T-cell (primary cell): ENCODE measurements around the gene SYT2. TPM values are rescaled to one million over a fixed set of nuclear protein-coding genes. Genes with fewer than 3 reads are reported as not detected.
"Not testable (repeated sequence)": the region's sequence is repeated elsewhere in the genome, so short reads cannot be mapped to it uniquely, and the experiment has no call there.

Experiments used
- ATAC-seq, 4 experiments: fragments of 200-7000 bp in 3 of 4; fragments of 150-1000 bp in 1 of 4; cut with Tn5 transposase; replicated peaks in 1 of 4; 1 replicate in 3 of 4; 2 replicates in 1 of 4; pipeline ENCODE4 v1.10.0; 2021; ENCODE audit warnings: moderate library complexity in 3 of 4, mild to moderate bottlenecking in 2 of 4, moderate number of reproducible peaks in 1 of 4
- CTCF ChIA-PET, 2 donors: fragments of 300-600 bp; sonication (Branson Sonifier 250); formaldehyde crosslinking; loops; one replicate each; lab custom pipeline; 2022; ENCODE audit warnings: antibody characterized with exemption in 2 of 2; lab: Charles Lee
- POLR2A ChIA-PET, 2 donors: fragments of 300-600 bp; sonication (Branson Sonifier 250); formaldehyde crosslinking; loops; one replicate each; lab custom pipeline; 2022; ENCODE audit warnings: antibody characterized with exemption in 2 of 2; lab: Charles Lee
- DNase-seq, 35 experiments: peaks; one replicate each; pipeline versions ENCODE4 v3.0.0 to v3.0.0-alpha.2; 2013 to 2023
- H3K27ac ChIP-seq: one replicate; pipeline ENCODE4 v1.5.1; 2013; ENCODE audit warnings: low read length
- H3K27me3 ChIP-seq, 2 experiments: replicated peaks in 1 of 2; 1 replicate in 1 of 2; 2 replicates in 1 of 2; pipeline versions ENCODE4 v1.6.1 to v1.7.0; 2013; ENCODE audit warnings: low read length in 1 of 2, mixed read lengths in 1 of 2; ENCODE audit not compliant: control insufficient read depth in 2 of 2, insufficient read depth in 2 of 2; ENCODE audit errors: extremely low read depth in 1 of 2
- H3K36me3 ChIP-seq, 2 donors: 1 replicate in 1 of 2; 2 replicates in 1 of 2; pipeline versions ENCODE4 v1.6.1 to v1.7.0; 2013; ENCODE audit warnings: low read length in 1 of 2; ENCODE audit not compliant: control insufficient read depth in 2 of 2, insufficient read depth in 1 of 2; ENCODE audit errors: extremely low read depth in 1 of 2
- H3K4me1 ChIP-seq, 2 experiments: 1 replicate in 1 of 2; 2 replicates in 1 of 2; pipeline versions ENCODE4 v1.6.1 to v1.7.0; 2013; ENCODE audit warnings: low read length in 2 of 2, mixed read lengths in 1 of 2; ENCODE audit not compliant: insufficient read depth in 2 of 2, control insufficient read depth in 1 of 2; ENCODE audit errors: extremely low read depth in 1 of 2
- H3K4me3 ChIP-seq, 2 donors: 1 replicate in 1 of 2; 2 replicates in 1 of 2; pipeline versions ENCODE4 v1.5.1 to v1.7.0; 2013; ENCODE audit warnings: mild to moderate bottlenecking in 2 of 2, low read length in 1 of 2, moderate library complexity in 1 of 2; ENCODE audit not compliant: control insufficient read depth in 1 of 2; ENCODE audit errors: extremely low read depth in 1 of 2
- H3K9me3 ChIP-seq: 2 replicates; pipeline ENCODE4 v1.7.0; 2013
- H3K27ac Mint-ChIP-seq, 2 donors: one replicate each; pipeline ENCODE4 v1.8.0; 2020 to 2021; ENCODE audit warnings: mild to moderate bottlenecking in 2 of 2, mixed read lengths in 2 of 2
- H3K27me3 Mint-ChIP-seq, 2 donors: one replicate each; pipeline ENCODE4 v1.8.0; 2021 to 2022; ENCODE audit warnings: mixed read lengths in 2 of 2
- H3K36me3 Mint-ChIP-seq: one replicate; pipeline ENCODE4 v1.8.0; 2021; ENCODE audit warnings: mixed read lengths
- H3K4me1 Mint-ChIP-seq, 3 donors: one replicate each; pipeline ENCODE4 v1.8.0; 2020 to 2022; ENCODE audit warnings: mixed read lengths in 3 of 3, mild to moderate bottlenecking in 1 of 3
- H3K4me3 Mint-ChIP-seq, 3 donors: one replicate each; pipeline ENCODE4 v1.8.0; 2020 to 2022; ENCODE audit warnings: mild to moderate bottlenecking in 3 of 3, mixed read lengths in 3 of 3, moderate library complexity in 3 of 3
- H3K9me3 Mint-ChIP-seq, 3 donors: one replicate each; pipeline ENCODE4 v1.8.0; 2020 to 2022; ENCODE audit warnings: mixed read lengths in 3 of 3
- WGBS: methylation state at CpG from one replicate; pipeline ENCODE4 v1.1.5; 2013; ENCODE audit warnings: missing lambda C conversion rate; ENCODE audit not compliant: insufficient coverage; 5-methylcytosine and 5-hydroxymethylcytosine counted together
- total RNA-seq, 35 experiments: library from RNA in 6 of 35; stranded (reverse) in 6 of 35; fragments of 120-200 nt in 1 of 35; gene quantifications; one replicate each; pipeline versions ENCODE4 v1.2.1 to v1.2.4 and lab custom pipeline; 2013 to 2026

Gene SYT2
- total RNA-seq, 5 donors from 2014 or later (not counting 1 experiment from before 2014, with no cell fraction given), result 0.03 to 0.07 (median 0.06) TPM; not detected in 2

GRCh38 chr1:202745323-202745888, 35.2 kb upstream of the SYT2 start:
- Mint-ChIP-seq H3K4me1 (no peaks in the 10 kb centered on the region), H3K9me3 (peaks cover 4 to 6% (median 5%) of the 10 kb centered on the region in 3 donors), H3K27ac (no peak overlapping the region), H3K4me3 (no peak overlapping the region), H3K36me3 (peaks cover 71% of the 10 kb centered on the region), H3K27me3 (no peaks in the 10 kb centered on the region)
- Histone ChIP-seq H3K27ac (no peak overlapping the region), H3K4me1 (no peaks in the 10 kb centered on the region), H3K27me3 (no peaks in the 10 kb centered on the region), H3K36me3 (peaks cover 11 to 62% of the 10 kb centered on the region in 2 donors), H3K4me3 (no peak overlapping the region), H3K9me3 (no peaks in the 10 kb centered on the region)
- no peak for ATAC-seq
- no CpG with 5 or more reads among the region's 3 CpGs for WGBS
- no peak for DNase-seq
- CTCF ChIA-PET, result interaction anchor here in 1 of 2 donors (1.4 kb wide), 1 partner anchor 254 kb away, joined by 3 read pairs; no protein-coding TSS in a partner anchor
- POLR2A ChIA-PET, result no interaction called here

GRCh38 chr1:202744770-202745169, 34.5 kb upstream of the SYT2 start:
- peaks cover 71% of the 10 kb centered on the region for H3K36me3 Mint-ChIP-seq
- H3K4me3 Mint-ChIP-seq, H3K4me1 Mint-ChIP-seq, H3K4me1 ChIP-seq, H3K4me3 ChIP-seq, ATAC-seq, H3K27me3 ChIP-seq, H3K27ac Mint-ChIP-seq, H3K27me3 Mint-ChIP-seq, H3K27ac ChIP-seq, DNase-seq, POLR2A ChIA-PET, H3K9me3 Mint-ChIP-seq, H3K9me3 ChIP-seq: not testable (repeated sequence)
- no CpG with 5 or more reads among the region's 3 CpGs for WGBS
- CTCF ChIA-PET, result interaction anchor here in 1 of 2 donors (1.4 kb wide), 1 partner anchor 255 kb away, joined by 3 read pairs; no protein-coding TSS in a partner anchor
- peaks cover 11 to 62% of the 10 kb centered on the region in 2 donors for H3K36me3 ChIP-seq

GRCh38 chr1:202742496-202742895, 32.2 kb upstream of the SYT2 start:
- DNase-seq (no peak), ATAC-seq (no peak)
- Histone ChIP-seq H3K4me3 (no peak overlapping the region), H3K4me1 (no peaks in the 10 kb centered on the region), H3K27me3 (no peaks in the 10 kb centered on the region), H3K9me3 (no peaks in the 10 kb centered on the region), H3K36me3 (peaks cover 6 to 57% of the 10 kb centered on the region in 2 donors), H3K27ac (no peak overlapping the region)
- ChIA-PET POLR2A (interaction anchor here in 1 of 2 donors (1.1 kb wide), 1 partner anchor 8 kb away, joined by 5 read pairs; no protein-coding TSS in a partner anchor), CTCF (no interaction called here)
- Mint-ChIP-seq H3K4me3 (no peak overlapping the region), H3K4me1 (no peaks in the 10 kb centered on the region), H3K27ac (no peak overlapping the region), H3K36me3 (peaks cover 63% of the 10 kb centered on the region), H3K27me3 (no peaks in the 10 kb centered on the region), H3K9me3 (peaks cover 4 to 6% (median 5%) of the 10 kb centered on the region in 3 donors)
- WGBS, result 95% methylated on average over 6 of the region's 6 CpGs

GRCh38 chr1:202733251-202733650, 23.0 kb upstream of the SYT2 start:
- no peak overlapping the region for H3K4me3 Mint-ChIP-seq
- no peaks in the 10 kb centered on the region for H3K27me3 Mint-ChIP-seq
- peaks cover 70% of the 10 kb centered on the region for H3K36me3 Mint-ChIP-seq
- 97% methylated on average over 10 of the region's 10 CpGs for WGBS
- no peaks in the 10 kb centered on the region for H3K27me3 ChIP-seq
- no peaks in the 10 kb centered on the region for H3K9me3 Mint-ChIP-seq
- CTCF ChIA-PET, result no interaction called here
- H3K4me3 ChIP-seq, result no peak overlapping the region
- no peaks in the 10 kb centered on the region for H3K4me1 ChIP-seq
- POLR2A ChIA-PET, result no interaction called here
- H3K27ac ChIP-seq, result no peak overlapping the region
- no peak overlapping the region for H3K27ac Mint-ChIP-seq
- DNase-seq (no peak), ATAC-seq (no peak)
- H3K36me3 ChIP-seq, result peaks cover 12 to 80% of the 10 kb centered on the region in 2 donors
- no peaks in the 10 kb centered on the region for H3K4me1 Mint-ChIP-seq
- H3K9me3 ChIP-seq, result no peaks in the 10 kb centered on the region

DNA sequence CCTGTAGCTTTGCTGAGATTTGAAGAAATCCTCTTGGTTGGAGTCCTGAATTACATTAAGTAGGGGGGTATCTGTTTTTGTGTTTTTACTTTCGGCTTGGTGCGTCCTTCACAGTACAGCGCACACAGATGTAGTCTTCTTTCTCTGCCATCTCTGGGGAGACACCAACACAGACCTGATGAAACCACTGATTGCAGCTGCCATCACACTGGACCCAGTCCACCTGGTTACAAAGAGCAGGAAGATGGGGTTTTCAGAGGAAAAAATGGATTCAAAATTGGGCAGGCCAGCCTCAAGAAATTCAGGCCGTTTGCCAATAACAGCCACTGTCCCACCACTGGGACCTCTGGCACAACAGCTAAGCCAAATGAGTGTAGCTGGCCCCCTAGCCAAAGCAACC, 18.7 kb upstream of the SYT2 start:
- Mint-ChIP-seq H3K27ac (no peak overlapping the region), H3K9me3 (no peaks in the 10 kb centered on the region), H3K4me3 (no peak overlapping the region), H3K27me3 (no peaks in the 10 kb centered on the region), H3K36me3 (peaks cover 65% of the 10 kb centered on the region), H3K4me1 (no peaks in the 10 kb centered on the region)
- H3K27me3 ChIP-seq, result no peaks in the 10 kb centered on the region
- no peaks in the 10 kb centered on the region for H3K4me1 ChIP-seq
- CTCF ChIA-PET, result interaction anchor here (0.9 to 1.6 kb wide), 2 partner anchors 9 to 20 kb away, joined by 3 to 13 read pairs; no protein-coding TSS in a partner anchor
- POLR2A ChIA-PET, result interaction anchor here in 1 of 2 donors (0.7 kb wide), 1 partner anchor 44 kb away, joined by 3 read pairs; no protein-coding TSS in a partner anchor
- no peak overlapping the region for H3K4me3 ChIP-seq
- H3K36me3 ChIP-seq, result peaks cover 3 to 65% of the 10 kb centered on the region in 2 donors
- no peak overlapping the region for H3K27ac ChIP-seq
- DNase-seq, result no peak
- 83% methylated on average over 3 of the region's 4 CpGs for WGBS
- H3K9me3 ChIP-seq, result no peaks in the 10 kb centered on the region
- no peak for ATAC-seq

DNA sequence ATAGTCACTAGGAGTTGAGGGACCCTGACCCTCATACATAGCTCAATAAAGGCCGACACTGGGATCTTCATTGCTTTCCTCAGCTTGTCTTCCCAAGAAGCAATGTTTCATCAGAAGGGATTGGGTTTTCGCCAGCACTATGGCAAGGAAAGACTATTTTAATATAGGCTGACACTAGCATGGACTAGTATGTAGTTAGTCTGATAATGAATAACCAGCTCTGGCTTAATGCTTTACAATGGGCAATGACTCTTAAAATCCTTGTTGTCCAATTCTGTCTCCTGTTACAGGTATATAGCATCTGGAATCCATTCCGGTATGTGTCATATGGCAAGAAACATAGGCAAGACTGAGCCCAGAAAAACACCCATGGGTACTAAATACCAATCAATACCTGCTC, 15.3 kb upstream of the SYT2 start:
- no peak for ATAC-seq
- Mint-ChIP-seq H3K4me1 (no peaks in the 10 kb centered on the region), H3K36me3 (peaks cover 37% of the 10 kb centered on the region), H3K27ac (no peak overlapping the region), H3K27me3 (no peaks in the 10 kb centered on the region), H3K4me3 (no peak overlapping the region), H3K9me3 (no peaks in the 10 kb centered on the region)
- Histone ChIP-seq H3K27ac (no peak overlapping the region), H3K4me3 (no peak overlapping the region), H3K36me3 (peaks cover 3 to 32% of the 10 kb centered on the region in 2 donors), H3K4me1 (no peaks in the 10 kb centered on the region), H3K9me3 (no peaks in the 10 kb centered on the region), H3K27me3 (no peaks in the 10 kb centered on the region)
- ChIA-PET CTCF (interaction anchor here (0.6 to 1.1 kb wide), 3 partner anchors 9 to 537 kb away, joined by 3 to 8 read pairs (median 3); no protein-coding TSS in a partner anchor), POLR2A (interaction anchor here in 1 of 2 donors (0.5 kb wide), 1 partner anchor 283 kb away, joined by 5 read pairs; no protein-coding TSS in a partner anchor)
- DNase-seq, result no peak
- 92% methylated on average over 1 of the region's 3 CpGs for WGBS
